Measurements from ENCODE around the gene ATF6B. TPM values are rescaled to one million over a fixed set of nuclear protein-coding genes. Genes with fewer than 3 reads are reported as not detected.

ATF6B gene
- total and polyA plus RNA-seq, 2 of the 13 experiments (the other 11 are each of a cell fraction or from before 2014, with no cell fraction given): 18.1 to 44.0 TPM

GRCh38 chr6:32153564-32154513 lies 25.8 kb upstream of the ATF6B start, which contains the start of gene PPT2 (continued):
- TF ChIP-seq ZNF280B (CRISPR knock-in tag; IDR thresholded peaks at IDR 0.05; ENCODE audit: borderline replicate concordance) (peak; percentile 15; the same call in 1 of the 2 replicates), NFYB (CRISPR knock-in tag; IDR thresholded peaks at IDR 0.05) (no peak), PAX8 (CRISPR knock-in tag; IDR thresholded peaks at IDR 0.05; ENCODE audit: borderline replicate concordance) (no peak), ZNF850 (CRISPR knock-in tag; conservative IDR thresholded peaks at IDR 0.05) (no peak), RFX5 (IDR thresholded peaks at IDR 0.05; ENCODE audit: low read depth, low read length) (no peak), MAFF (IDR thresholded peaks at IDR 0.05; ENCODE audit: low read depth, low read length) (0 out of 2 replicates have a peak, but pooled peaks have one; percentile 31), ATF4 (CRISPR knock-in tag; IDR thresholded peaks at IDR 0.05) (peak in 1 of 2 experiments; percentile 12; a peak in 1 of 4 replicates), RFXAP (CRISPR knock-in tag; IDR thresholded peaks at IDR 0.05; ENCODE audit: borderline replicate concordance) (peak; percentile 67; the same call in 1 of the 2 replicates), NFKB2 (CRISPR knock-in tag; IDR thresholded peaks at IDR 0.05; ENCODE audit: borderline replicate concordance) (peak; percentile 73; the same call in 1 of the 2 replicates), ATF3 (CRISPR knock-in tag; IDR thresholded peaks at IDR 0.05) (peak; percentile 18; the same call in 1 of the 2 replicates), MBD4 (IDR thresholded peaks at IDR 0.05; ENCODE audit: borderline replicate concordance, low read length) (no peak), CREB3 (CRISPR knock-in tag; IDR thresholded peaks at IDR 0.05) (no peak), ZNF878 (CRISPR knock-in tag; IDR thresholded peaks at IDR 0.05) (0 out of 2 replicates have a peak, but pooled peaks have one; percentile 27)
- TF ChIP-seq, protein P1, sequence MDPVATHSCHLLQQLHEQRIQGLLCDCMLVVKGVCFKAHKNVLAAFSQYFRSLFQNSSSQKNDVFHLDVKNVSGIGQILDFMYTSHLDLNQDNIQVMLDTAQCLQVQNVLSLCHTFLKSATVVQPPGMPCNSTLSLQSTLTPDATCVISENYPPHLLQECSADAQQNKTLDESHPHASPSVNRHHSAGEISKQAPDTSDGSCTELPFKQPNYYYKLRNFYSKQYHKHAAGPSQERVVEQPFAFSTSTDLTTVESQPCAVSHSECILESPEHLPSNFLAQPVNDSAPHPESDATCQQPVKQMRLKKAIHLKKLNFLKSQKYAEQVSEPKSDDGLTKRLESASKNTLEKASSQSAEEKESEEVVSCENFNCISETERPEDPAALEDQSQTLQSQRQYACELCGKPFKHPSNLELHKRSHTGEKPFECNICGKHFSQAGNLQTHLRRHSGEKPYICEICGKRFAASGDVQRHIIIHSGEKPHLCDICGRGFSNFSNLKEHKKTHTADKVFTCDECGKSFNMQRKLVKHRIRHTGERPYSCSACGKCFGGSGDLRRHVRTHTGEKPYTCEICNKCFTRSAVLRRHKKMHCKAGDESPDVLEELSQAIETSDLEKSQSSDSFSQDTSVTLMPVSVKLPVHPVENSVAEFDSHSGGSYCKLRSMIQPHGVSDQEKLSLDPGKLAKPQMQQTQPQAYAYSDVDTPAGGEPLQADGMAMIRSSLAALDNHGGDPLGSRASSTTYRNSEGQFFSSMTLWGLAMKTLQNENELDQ (CRISPR knock-in tag; IDR thresholded peaks at IDR 0.05; ENCODE audit: borderline replicate concordance): no peak
- TF ChIP-seq, protein P2, sequence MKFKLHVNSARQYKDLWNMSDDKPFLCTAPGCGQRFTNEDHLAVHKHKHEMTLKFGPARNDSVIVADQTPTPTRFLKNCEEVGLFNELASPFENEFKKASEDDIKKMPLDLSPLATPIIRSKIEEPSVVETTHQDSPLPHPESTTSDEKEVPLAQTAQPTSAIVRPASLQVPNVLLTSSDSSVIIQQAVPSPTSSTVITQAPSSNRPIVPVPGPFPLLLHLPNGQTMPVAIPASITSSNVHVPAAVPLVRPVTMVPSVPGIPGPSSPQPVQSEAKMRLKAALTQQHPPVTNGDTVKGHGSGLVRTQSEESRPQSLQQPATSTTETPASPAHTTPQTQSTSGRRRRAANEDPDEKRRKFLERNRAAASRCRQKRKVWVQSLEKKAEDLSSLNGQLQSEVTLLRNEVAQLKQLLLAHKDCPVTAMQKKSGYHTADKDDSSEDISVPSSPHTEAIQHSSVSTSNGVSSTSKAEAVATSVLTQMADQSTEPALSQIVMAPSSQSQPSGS (CRISPR knock-in tag; IDR thresholded peaks at IDR 0.05): peak; percentile 42
- TF ChIP-seq, protein P3, sequence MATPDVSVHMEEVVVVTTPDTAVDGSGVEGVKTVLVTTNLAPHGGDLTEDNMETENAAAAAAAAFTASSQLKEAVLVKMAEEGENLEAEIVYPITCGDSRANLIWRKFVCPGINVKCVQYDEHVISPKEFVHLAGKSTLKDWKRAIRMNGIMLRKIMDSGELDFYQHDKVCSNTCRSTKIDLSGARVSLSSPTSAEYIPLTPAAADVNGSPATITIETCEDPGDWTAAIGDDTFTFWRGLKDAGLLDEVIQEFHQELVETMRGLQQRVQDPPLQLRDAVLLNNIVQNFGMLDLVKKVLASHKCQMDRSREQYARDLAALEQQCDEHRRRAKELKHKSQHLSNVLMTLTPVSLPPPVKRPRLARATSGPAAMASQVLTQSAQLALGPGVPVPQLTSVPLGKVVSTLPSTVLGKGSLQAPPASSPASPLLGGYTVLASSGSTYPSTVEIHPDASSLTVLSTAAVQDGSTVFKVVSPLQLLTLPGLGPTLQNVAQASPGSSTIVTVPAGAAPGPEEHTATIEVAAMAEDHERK (CRISPR knock-in tag; IDR thresholded peaks at IDR 0.05; ENCODE audit: low read depth): 0 out of 2 replicates have a peak, but pooled peaks have one; percentile 14

Measured in HepG2 (cell line).